22Rv1 (cell line): ENCODE data around the gene UBE2Z.

Experiments used
- ZFX ChIP-seq: fragments of 450-650 bp; IDR thresholded peaks from 2 replicates; pipeline ENCODE4 v1.6.1; 2017; ENCODE audit warnings: antibody characterized with exemption, borderline replicate concordance
- TF ChIP-seq, protein P1 (sequence below): fragments of 450-650 bp; IDR thresholded peaks from 2 replicates; pipeline ENCODE4 v1.5.1; 2017; ENCODE audit warnings: mild to moderate bottlenecking

DNA sequence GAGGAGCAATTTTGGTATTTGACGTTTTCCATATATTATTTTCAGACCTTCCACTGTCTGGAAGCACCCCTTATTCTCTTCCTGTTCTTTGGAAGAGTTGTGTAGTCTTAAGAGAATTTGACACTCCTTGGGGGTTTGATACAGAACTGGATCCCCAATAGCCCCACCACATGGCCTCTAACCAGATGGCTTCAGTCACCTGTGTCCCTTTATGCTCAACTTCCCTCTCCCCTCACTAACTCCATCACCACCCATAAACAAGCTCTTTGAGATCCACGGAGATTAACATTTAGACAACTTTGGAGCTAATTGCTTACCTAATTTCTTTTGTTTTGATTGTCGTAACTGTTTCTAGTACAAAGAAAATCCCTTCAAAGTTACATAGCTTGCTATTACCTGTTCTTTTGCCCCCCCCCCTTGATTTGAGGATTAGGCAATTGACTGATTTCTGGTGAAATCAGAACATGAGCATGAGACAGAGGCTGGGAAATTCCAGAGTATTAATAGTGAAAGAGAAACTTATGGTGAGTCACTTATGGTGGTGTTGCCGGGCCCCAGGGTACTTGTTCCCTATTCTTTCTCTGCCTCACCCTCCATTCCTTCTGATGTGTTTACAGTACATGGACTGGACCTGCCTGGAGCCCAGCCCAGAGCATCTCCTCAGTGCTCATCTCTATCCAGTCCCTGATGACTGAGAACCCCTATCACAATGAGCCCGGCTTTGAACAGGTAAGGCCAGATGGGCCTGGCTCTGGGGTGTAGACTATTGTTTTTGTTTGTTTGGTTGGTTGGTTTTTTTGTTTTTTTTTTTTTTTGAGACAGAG, 7.5 kb downstream of the UBE2Z start:
- TF ChIP-seq, protein P1, sequence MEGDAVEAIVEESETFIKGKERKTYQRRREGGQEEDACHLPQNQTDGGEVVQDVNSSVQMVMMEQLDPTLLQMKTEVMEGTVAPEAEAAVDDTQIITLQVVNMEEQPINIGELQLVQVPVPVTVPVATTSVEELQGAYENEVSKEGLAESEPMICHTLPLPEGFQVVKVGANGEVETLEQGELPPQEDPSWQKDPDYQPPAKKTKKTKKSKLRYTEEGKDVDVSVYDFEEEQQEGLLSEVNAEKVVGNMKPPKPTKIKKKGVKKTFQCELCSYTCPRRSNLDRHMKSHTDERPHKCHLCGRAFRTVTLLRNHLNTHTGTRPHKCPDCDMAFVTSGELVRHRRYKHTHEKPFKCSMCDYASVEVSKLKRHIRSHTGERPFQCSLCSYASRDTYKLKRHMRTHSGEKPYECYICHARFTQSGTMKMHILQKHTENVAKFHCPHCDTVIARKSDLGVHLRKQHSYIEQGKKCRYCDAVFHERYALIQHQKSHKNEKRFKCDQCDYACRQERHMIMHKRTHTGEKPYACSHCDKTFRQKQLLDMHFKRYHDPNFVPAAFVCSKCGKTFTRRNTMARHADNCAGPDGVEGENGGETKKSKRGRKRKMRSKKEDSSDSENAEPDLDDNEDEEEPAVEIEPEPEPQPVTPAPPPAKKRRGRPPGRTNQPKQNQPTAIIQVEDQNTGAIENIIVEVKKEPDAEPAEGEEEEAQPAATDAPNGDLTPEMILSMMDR, result no peak
- TF ChIP-seq ZFX, result no peak
